ENCODE data around the gene CCNJ. TPM values are rescaled to one million over a fixed set of nuclear protein-coding genes. Genes with fewer than 3 reads are reported as not detected.

Gene CCNJ
- total and polyA plus RNA-seq, 9 of the 15 experiments (the other 6 are each of a cell fraction or from before 2014, with no cell fraction given) = 0.69 to 15.7 (median 9.2) TPM

DNA sequence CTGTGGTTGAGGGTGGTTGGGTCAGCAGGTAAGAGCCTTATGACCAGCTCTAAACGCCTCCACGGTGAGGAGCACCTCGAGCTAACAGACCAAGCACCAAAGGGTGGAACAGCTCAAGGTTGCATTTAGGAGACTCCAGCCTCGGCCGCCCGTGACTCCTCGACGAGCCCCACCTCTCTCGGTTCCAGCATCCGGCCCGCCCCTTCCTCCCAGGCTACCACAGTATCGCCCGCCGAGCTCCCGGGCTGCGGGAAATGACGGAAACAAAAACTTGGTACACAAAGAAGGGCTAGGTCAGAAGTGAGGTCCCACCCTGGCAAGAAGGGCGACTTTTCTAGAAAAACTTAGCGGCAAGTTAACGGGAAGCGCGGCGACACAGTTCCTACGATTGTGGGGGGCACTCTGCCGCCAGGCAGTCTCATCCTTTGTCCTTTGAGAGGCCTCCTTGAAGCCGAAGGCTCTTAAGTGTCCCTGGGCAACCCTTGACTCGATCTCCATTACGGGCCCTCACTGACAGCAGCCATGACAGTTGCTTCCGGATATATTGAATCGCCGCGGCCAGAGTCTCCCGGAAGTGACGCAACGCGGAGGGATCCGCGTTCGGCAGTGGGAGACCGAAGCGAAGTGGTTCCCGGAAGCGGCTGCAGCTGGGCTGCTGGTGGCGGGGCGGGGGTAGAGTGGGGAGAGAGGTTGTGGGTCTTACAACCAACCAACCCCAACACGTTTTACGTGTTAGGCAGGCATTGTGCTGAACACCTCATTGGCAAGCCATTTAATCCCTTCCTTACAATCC is 46.5 kb downstream of the CCNJ start:
- in situ Hi-C loops (cut with MboI) = no loop called here
- ATAC-seq (peak; percentile 98), FAIRE-seq (peak; percentile 93), DNase-seq (ENCODE audit: extremely low read depth in 1 of 4, low spot score in 3 of 4) (peak; percentile 84 to 96 (median 88))
- POLR2A ChIA-PET = interaction anchor here (0.6 to 2.5 kb wide), 22 partner anchors 8 to 139 kb away, joined by 3 to 41 read pairs (median 3); partner anchors contain the start of genes CCNJ and ZNF518A
- Histone ChIP-seq H3K27me3 (ENCODE audit: control insufficient read depth in 2 of 2, insufficient read depth in 2 of 2, low read length in 2 of 2) (no peaks in the 10 kb centered on the region), H3K27ac (ENCODE audit: extremely low read depth, low read depth, low read length) (peak overlapping the region; percentile 96), H2AFZ (ENCODE audit: low read depth, low read length) (peak overlapping the region; percentile 85), H3K9me3 (replicated peaks; ENCODE audit: control insufficient read depth, insufficient read depth, low read depth, low read length) (no peaks in the 10 kb centered on the region; the same call in 1 of the 2 replicates), H3K79me2 (ENCODE audit: control insufficient read depth, insufficient read depth, low read length) (peaks cover 6% of the 10 kb centered on the region; the same call in 1 of the 3 replicates), H3K4me2 (ENCODE audit: insufficient read depth, low read length) (peak overlapping the region; percentile 88), H3K9ac (ENCODE audit: insufficient read depth in 1 of 2, low read depth in 2 of 2, low read length in 2 of 2) (peak overlapping the region; percentile 93), H3K4me1 (replicated peaks in 1 of 2; ENCODE audit: control insufficient read depth in 2 of 2, insufficient read depth in 2 of 2, low read length in 2 of 2) (peaks cover 0 to 21% of the 10 kb centered on the region in 2 experiments; a peak in 4 of 5 replicates), H3K9me1 (ENCODE audit: control insufficient read depth, insufficient read depth, low read length) (no peaks in the 10 kb centered on the region), H4K20me1 (replicated peaks; ENCODE audit: control insufficient read depth, insufficient read depth, low read length) (no peaks in the 10 kb centered on the region), H3K36me3 (ENCODE audit: control insufficient read depth, insufficient read depth, low read length) (peaks cover 4% of the 10 kb centered on the region; the same call in 1 of the 3 replicates), H3K4me3 (peak overlapping the region; percentile 55)
- WGBS (ENCODE audit: insufficient coverage, low coverage, missing lambda C conversion rate) = 1% methylated on average over 27 of the region's 47 CpGs
- CTCF ChIA-PET (ENCODE audit: low intra/inter-chr PET ratio) = interaction anchor here (0.6 kb wide), 1 partner anchor 39 kb away, joined by 3 read pairs; no protein-coding TSS in a partner anchor
- TSS peak; percentile 59 for BruUV-seq (replicated peaks)
- intact Hi-C loops (cut with micrococcal nuclease) = loop anchor here (1.0 kb wide), 1 partner anchor 40 kb away; the partner anchor contains the start of gene ZNF518A
- TF ChIP-seq, protein P1, sequence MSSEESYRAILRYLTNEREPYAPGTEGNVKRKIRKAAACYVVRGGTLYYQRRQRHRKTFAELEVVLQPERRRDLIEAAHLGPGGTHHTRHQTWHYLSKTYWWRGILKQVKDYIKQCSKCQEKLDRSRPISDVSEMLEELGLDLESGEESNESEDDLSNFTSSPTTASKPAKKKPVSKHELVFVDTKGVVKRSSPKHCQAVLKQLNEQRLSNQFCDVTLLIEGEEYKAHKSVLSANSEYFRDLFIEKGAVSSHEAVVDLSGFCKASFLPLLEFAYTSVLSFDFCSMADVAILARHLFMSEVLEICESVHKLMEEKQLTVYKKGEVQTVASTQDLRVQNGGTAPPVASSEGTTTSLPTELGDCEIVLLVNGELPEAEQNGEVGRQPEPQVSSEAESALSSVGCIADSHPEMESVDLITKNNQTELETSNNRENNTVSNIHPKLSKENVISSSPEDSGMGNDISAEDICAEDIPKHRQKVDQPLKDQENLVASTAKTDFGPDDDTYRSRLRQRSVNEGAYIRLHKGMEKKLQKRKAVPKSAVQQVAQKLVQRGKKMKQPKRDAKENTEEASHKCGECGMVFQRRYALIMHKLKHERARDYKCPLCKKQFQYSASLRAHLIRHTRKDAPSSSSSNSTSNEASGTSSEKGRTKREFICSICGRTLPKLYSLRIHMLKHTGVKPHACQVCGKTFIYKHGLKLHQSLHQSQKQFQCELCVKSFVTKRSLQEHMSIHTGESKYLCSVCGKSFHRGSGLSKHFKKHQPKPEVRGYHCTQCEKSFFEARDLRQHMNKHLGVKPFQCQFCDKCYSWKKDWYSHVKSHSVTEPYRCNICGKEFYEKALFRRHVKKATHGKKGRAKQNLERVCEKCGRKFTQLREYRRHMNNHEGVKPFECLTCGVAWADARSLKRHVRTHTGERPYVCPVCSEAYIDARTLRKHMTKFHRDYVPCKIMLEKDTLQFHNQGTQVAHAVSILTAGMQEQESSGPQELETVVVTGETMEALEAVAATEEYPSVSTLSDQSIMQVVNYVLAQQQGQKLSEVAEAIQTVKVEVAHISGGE (CRISPR knock-in tag; IDR thresholded peaks at IDR 0.05) = peak; percentile 81 to 98 (median 85); a peak in 5 of 6 replicates
- 0 out of 2 replicates have a peak, but pooled peaks have one; percentile 74 for TF ChIP-seq NR1H2 (CRISPR knock-in tag; IDR thresholded peaks at IDR 0.05)
- TF ChIP-seq FIP1L1 (IDR thresholded peaks at IDR 0.05; ENCODE audit: low read depth, low read length, poor library complexity, severe bottlenecking) = no peak
- TF ChIP-seq, protein P2, sequence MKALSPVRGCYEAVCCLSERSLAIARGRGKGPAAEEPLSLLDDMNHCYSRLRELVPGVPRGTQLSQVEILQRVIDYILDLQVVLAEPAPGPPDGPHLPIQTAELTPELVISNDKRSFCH (CRISPR knock-in tag; IDR thresholded peaks at IDR 0.05) = no peak
- TF ChIP-seq, protein P2 (tag; IDR thresholded peaks at IDR 0.05) = no peak; the same call in 1 of the 2 replicates
- peak; percentile 97 for TF ChIP-seq GABPA (tag; conservative IDR thresholded peaks at IDR 0.05; ENCODE audit: low read depth)
- TF ChIP-seq BCL6 (CRISPR knock-in tag; IDR thresholded peaks at IDR 0.05) = no peak
- no peak for TF ChIP-seq HMG20B (CRISPR knock-in tag; IDR thresholded peaks at IDR 0.05)
- no peak for TF ChIP-seq IFI16 (CRISPR knock-in tag; IDR thresholded peaks at IDR 0.05)
- TF ChIP-seq, protein P3, sequence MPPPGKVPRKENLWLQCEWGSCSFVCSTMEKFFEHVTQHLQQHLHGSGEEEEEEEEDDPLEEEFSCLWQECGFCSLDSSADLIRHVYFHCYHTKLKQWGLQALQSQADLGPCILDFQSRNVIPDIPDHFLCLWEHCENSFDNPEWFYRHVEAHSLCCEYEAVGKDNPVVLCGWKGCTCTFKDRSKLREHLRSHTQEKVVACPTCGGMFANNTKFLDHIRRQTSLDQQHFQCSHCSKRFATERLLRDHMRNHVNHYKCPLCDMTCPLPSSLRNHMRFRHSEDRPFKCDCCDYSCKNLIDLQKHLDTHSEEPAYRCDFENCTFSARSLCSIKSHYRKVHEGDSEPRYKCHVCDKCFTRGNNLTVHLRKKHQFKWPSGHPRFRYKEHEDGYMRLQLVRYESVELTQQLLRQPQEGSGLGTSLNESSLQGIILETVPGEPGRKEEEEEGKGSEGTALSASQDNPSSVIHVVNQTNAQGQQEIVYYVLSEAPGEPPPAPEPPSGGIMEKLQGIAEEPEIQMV (tag; conservative IDR thresholded peaks at IDR 0.05; ENCODE audit: low read depth) = no peak
- TF ChIP-seq FOXJ3 (CRISPR knock-in tag; IDR thresholded peaks at IDR 0.05) = no peak
- no peak for TF ChIP-seq BDP1 (IDR thresholded peaks at IDR 0.05; ENCODE audit: insufficient read depth, insufficient read length)

All from K562 (cell line).